Skeletal muscle cell (primary cell): ENCODE measurements around the gene TBC1D22A.

ENCODE experiments used
- DNase-seq: peaks from one replicate; pipeline ENCODE4 v3.0.0-alpha.2; 2010; ENCODE audit warnings: low read depth
- H3K4me3 ChIP-seq: 2 replicates; pipeline ENCODE4 v1.5.1; 2011; ENCODE audit warnings: low read depth, mild to moderate bottlenecking, control low read depth, low read length, moderate library complexity

Gene TBC1D22A

GRCh38 chr22:46750863-46751443 lies 11.5 kb upstream of the TBC1D22A start:
- no peak overlapping the region for H3K4me3 ChIP-seq
- no peak for DNase-seq

DNA sequence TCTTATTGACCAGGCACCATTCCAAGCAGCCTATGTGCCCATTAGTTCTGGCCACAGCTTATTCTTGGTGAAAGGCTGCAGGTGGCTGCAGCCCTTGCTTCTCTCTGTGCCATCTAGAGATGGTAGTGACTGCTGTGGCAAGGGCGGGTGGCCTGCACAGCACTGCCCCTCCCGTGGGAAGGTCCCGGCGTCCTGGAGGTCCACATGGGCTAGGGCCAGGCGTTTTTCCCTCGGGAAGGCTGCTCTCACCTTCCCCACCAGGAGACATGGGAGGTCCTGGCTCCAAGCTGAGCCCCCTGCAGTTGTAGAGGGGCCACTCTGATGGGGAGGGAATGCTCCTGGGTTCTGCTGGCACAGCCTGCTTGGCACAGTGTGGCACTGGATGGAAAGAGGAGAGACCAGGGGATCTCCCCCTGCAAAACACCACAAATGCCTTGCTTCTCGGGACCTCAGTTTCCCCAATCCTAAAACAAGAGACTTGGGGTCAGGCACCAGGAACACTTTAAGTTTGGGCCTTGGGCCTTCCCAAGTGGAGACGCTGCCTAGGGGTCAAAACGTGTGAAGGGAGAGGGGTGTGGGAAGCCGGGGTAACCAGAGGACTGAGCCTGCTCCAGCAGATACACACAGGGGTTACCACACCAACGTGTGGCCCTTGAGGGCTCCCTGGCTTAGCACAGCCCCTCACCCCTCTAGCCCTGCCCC lies 10.0 kb upstream of the TBC1D22A start:
- no peak for DNase-seq
- no peak overlapping the region for H3K4me3 ChIP-seq

- no peak for DNase-seq
- H3K4me3 ChIP-seq: no peak overlapping the region
These were observed 9.5 kb upstream of the TBC1D22A start for GRCh38 chr22:46752988-46753310.

- no peak for DNase-seq
- H3K4me3 ChIP-seq: no peak overlapping the region
These were observed 9.1 kb upstream of the TBC1D22A start for GRCh38 chr22:46753360-46753759.

- H3K4me3 ChIP-seq: no peak overlapping the region
- DNase-seq: no peak
These were observed 8.7 kb upstream of the TBC1D22A start for GRCh38 chr22:46753761-46754109.

DNA sequence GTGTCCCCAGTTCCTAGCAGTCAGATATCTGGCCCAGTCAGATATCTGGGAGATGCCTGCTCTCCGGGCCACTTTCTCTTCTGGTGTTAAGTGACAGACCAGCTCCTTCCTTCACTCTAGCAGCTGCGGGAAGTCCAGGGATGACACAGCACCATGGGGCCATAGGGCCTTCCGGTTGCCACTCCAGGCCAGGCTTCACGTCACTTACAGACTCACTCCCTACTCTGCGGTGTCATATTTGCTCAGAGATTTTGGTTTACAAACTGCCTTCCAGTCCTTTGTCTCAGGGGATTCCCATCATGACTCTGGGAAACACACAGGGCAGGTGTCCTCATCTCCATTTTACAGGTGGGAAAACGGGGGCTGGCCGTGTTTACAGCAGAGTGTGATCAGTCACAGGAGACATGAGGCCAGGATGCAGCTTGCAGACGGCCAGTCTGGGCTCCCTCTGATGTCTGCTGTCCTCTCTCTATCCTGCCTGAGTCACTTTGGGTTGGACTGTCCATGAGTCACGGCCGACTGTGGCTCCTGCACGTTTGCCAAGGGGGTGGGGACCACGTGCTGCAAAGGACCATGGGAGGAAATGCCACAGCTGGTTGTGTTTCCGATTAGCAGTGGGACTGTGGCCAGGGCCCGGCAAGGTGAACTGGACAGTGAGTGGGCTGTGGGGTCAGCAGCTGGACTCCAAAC lies 8.2 kb upstream of the TBC1D22A start:
- no peak overlapping the region for H3K4me3 ChIP-seq
- DNase-seq: peak; percentile 89

DNA sequence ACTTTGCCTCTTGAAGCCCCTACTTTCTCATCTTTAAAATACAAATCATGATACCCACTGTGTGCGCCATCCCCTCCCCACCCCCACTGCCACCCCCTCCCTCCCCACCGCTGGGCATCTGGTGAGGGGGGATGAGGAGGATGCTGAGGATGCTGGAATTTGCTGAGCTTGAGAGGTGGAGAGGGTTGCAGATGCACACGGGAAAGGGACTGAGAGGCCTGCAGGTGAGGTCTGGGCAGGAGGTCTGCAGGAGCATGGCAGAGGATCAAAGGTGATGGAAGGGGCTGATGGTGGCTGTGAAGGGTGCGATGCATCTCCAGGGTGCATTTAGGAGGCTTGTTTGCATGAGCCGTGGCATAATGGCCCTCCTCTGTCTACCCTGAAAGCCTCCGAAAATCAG lies 7.6 kb upstream of the TBC1D22A start:
- DNase-seq: no peak
- H3K4me3 ChIP-seq: no peak overlapping the region

DNA sequence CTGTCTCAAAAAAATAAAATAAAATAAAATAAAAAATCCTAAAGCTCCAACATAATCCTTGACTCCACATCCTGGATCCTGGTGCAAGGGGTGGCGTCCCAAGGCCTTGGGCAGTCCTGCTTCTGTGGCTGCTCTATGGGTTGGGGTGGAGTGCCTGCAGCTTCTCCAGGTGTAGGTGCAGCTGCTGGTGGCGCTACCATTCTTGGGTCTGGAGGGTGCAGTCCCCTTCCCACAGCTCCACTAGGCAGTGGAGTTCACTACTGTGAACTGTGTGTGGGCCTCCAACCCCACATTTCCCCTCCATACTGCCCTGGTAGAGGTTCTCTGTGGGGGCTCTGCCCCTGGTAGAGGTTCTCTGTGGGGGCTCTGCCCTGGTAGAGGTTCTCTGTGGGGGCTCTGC lies 6.9 kb upstream of the TBC1D22A start:
- DNase-seq: no peak
- no peak overlapping the region for H3K4me3 ChIP-seq

DNA sequence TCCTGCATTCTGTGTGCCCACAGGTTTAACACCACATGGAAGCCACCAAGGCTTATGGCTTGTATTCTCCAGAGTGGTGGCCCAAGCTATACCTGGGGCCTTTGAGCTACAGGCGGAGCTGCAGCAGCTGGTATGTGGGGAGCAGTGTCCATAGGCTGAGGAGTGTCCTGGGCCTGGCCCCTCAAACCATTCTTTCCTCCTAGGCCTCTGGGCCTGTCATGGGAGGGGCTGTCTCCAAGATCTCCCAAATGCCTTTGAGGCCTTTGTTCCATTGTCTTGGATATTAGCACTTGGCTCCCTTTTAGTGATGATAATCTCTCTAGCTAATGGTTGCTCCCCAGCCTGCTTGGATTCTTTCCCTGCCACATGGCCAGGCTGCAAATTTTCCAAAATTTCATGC lies 6.4 kb upstream of the TBC1D22A start:
- no peak overlapping the region for H3K4me3 ChIP-seq
- DNase-seq: no peak

GRCh38 chr22:46757104-46757503 lies 5.3 kb upstream of the TBC1D22A start:
- no peak for DNase-seq
- H3K4me3 ChIP-seq: no peak overlapping the region

GRCh38 chr22:46758121-46758520 lies 4.3 kb upstream of the TBC1D22A start:
- DNase-seq: no peak
- no peak overlapping the region for H3K4me3 ChIP-seq

DNA sequence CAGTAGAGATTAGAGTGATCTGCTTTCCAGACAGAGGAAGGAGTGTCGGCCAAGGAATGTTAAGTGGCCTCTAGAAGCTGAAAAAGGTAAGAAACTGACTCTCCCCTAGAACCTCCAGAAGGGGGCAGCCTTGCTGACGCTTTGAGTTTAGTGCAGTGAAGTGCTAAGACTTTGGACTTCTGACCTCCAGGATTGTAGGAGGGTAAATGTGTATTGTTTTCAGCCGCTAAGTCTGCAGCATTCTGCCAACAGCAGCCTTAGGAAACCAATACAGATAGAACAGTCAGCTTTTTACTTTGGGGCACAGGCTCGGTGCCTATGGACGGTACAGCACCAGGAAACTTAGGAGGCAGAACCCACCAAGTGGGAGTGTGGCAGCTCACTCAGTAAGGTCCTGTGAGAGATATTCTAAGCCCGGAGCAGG lies 3.6 kb upstream of the TBC1D22A start:
- H3K4me3 ChIP-seq: no peak overlapping the region
- no peak for DNase-seq

DNA sequence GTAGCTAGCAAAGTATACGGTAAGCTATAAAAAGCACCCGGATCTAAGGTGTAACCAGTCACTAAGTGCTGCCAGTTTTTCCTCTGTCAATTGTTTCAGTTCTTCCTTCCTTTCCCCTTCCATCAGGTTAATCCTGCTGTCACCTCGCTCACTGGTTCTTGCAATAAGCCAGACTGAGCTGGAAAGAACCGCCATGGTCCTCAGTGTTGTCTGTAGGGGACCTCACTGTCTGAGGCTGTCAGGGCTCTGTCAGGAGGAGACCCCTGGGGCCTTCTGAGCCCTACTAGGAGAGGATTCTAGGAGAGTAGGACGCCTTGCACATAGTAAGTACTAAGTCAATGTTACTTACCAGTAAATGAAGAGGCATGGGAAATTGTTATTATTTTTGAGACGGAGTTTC lies 1.4 kb upstream of the TBC1D22A start:
- peak overlapping the region; percentile 99 for H3K4me3 ChIP-seq
- DNase-seq: no peak

DNA sequence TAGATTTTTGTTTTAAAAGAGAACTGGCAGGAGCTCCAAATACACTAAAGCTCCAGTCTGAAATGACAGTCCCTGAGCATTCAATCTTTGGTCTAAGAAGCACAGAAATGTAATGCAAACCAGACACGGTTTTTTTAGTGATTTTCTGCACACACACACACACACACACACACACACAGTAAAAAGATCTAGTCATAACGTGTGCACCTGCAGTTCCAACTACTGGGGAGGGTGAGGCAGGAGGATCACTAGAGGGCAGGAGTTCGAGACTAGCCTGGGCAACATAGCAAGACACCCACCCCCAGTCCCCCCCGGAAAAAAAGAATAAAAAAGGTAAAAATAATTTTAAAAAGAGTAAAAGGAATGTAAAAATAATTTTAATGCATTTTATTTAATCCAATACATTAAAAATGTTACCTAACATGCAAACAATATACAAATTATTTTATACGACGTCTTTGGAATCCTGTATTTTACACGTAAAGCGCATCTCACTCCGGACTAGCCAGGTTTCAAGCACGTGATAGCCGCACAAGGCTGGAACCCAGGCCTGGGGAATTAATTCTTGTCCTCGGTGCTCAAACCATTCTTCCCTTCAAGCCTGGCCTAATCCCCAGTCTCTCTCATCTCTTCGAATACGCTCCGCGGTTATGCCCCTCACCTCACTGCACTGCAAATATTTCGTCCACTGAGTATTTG lies 762 bp upstream of the TBC1D22A start:
- no peak for DNase-seq
- H3K4me3 ChIP-seq: peak overlapping the region; percentile 99

- H3K4me3 ChIP-seq: peak overlapping the region; percentile 99
- DNase-seq: peak; percentile 7
These were observed 728 bp downstream of the TBC1D22A start for GRCh38 chr22:46763051-46763705.

DNA sequence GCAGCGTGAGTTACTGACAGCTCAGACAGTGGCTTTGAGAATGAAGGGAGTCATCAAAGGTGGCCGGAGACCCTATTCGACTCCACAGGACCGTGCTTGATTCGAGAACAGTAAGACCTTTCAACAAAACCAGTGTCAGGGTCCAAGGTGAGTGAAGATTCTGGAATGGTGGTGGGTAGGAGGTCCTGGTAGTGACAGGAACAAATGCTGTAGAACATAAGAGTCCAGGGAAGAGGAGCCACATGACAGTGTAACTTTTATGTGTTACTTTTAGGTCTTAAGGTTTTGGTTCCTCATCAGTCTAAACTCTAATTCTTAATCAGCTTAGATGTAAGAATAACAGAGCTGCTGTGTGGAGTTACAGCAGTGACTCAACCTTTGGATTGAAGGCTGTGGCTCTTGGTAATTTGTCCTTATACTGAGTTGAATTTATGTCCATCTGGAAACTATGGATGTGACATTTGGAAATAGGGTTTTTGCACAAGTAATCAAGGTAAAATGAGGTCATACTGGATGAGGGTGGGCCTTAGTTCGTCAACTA lies 1.8 kb downstream of the TBC1D22A start:
- H3K4me3 ChIP-seq: no peak overlapping the region
- no peak for DNase-seq

- no peak overlapping the region for H3K4me3 ChIP-seq
- DNase-seq: no peak
These were observed 2.5 kb downstream of the TBC1D22A start for GRCh38 chr22:46764779-46765485.

DNA sequence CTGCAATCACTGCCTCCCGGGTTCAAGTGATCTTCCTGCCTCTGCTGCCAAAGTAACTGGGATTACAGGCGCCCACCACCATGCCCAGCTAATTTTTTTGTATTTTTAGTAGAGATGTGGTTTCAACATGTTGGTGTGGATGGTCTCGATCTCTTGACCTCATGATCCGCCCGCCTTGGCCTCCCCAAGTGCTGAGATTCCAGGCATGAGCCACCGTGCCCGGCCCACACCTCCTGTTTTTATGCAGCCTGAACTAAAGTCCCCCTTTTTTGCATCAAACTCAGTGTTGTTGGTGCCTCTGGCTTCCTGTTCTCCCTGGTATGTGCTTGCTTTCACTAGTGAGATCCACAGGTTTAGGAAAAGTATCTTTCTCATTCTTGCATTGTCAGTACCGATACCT lies 4.2 kb downstream of the TBC1D22A start:
- no peak for DNase-seq
- H3K4me3 ChIP-seq: no peak overlapping the region

- no peak overlapping the region for H3K4me3 ChIP-seq
- DNase-seq: no peak
These were observed 5.0 kb downstream of the TBC1D22A start for GRCh38 chr22:46767249-46767985.
